Stimulated activated CD8-positive, alpha-beta memory T cell treated with anti-CD3 and anti-CD28 coated beads, Interleukin-15, amount 100 ng/mL, for 4 hours (primary cell): ENCODE data around the gene CASP10.
"Not testable (repeated sequence)": the region's sequence is repeated elsewhere in the genome, so short reads cannot be mapped to it uniquely, and the experiment has no call there.

ENCODE experiments used
- DNase-seq, 2 donors: peaks; one replicate each; pipeline ENCODE4 v3.0.0-alpha.2; 2020; ENCODE audit warnings: low read depth in 2 of 2

Gene CASP10

DNA sequence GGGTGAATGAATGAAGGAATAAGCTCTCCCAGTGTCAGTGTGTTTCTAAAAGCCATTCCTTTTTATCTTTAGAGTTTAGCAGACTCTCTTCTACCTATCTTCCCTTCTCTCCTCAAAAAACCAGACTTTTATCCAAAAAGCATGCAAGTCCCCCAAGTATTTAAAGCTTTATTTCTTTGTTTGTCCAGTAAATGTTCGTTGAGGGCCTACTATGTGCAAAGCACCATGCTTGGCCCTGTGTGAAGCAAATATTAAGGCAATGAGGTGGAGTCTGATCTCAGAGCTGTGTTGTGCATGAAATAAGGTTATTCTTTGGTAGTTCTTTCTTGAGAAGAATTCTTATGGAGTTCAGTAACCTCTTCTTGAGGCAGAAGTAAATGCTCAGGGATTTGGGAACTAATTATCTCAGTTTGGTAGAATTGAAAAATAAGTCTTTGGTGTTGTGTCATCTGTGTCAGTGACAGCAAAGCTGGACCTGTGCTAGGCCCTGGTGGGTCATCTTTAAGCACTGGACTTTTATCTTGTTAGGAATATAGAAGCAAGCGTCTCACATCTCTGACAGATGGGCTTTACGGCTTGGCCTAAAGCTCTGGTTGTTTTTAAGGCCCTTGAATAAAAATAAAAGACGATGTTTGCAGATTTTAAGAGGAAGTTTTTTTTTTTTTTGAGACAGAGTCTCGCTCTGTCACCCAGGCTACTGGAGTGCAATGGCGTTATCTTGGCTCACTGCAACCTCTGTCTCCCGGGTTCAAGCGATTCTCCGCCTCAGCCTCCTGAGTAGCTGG, 28.1 kb upstream of the CASP10 start:
- DNase-seq: no peak

DNA sequence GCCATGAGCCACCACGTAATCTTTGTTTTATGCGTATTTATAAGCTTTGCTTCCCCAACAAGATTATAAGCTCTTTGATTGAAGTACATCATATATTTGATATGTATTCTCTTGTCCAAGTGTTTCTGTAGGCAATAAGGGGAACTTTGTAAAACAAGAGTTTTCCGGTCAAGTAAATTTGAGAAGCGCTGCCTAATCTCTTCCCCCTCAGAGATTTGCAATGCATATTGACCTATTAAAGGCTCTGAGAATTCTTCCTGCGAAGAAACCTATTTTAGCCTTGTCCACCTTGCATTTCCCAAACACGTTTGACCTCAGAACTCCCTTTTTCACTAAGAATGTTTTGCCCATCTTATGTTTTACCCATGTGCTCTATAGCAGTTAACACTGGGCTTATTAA, 26.9 kb upstream of the CASP10 start:
- DNase-seq: no peak

DNA sequence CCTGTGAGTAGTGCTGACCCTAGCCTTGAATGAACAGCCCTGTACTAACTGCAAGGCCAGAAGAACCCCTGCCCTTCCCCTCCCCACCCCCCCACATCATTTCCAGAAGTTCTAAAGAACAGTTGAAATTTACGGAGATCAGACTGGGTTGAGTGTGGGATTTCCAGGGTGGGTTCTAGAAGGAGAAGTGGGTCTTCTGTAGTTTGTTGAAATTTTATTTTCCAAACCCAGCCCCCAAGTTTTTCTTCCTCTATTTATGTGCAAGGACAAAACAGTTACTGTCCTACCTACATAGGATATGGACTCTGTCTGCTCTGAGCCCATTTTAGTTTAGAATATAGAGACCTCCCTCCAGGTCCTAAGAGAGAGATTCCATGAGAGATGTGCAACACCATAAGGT, 26.3 kb upstream of the CASP10 start:
- no peak for DNase-seq

DNA sequence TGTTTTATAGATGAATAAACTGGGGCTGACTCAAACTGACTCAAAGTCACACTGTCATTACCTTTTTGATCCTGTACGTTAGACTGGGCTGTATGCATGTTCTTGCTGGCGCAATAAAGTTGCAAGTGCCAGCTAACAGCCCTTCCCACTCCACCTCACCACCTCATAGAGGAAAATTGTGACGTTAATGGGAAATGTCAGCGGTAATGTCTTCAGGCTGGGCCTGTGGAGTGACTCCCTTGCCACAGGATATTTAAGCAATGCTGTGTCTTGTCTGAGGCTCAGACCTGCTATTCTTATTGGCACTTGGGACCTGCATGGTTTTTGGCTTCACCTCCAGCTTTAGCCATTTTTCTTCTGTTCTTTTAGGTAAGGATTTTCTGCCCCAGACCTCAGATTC, 25.2 kb upstream of the CASP10 start:
- DNase-seq: no peak

DNA sequence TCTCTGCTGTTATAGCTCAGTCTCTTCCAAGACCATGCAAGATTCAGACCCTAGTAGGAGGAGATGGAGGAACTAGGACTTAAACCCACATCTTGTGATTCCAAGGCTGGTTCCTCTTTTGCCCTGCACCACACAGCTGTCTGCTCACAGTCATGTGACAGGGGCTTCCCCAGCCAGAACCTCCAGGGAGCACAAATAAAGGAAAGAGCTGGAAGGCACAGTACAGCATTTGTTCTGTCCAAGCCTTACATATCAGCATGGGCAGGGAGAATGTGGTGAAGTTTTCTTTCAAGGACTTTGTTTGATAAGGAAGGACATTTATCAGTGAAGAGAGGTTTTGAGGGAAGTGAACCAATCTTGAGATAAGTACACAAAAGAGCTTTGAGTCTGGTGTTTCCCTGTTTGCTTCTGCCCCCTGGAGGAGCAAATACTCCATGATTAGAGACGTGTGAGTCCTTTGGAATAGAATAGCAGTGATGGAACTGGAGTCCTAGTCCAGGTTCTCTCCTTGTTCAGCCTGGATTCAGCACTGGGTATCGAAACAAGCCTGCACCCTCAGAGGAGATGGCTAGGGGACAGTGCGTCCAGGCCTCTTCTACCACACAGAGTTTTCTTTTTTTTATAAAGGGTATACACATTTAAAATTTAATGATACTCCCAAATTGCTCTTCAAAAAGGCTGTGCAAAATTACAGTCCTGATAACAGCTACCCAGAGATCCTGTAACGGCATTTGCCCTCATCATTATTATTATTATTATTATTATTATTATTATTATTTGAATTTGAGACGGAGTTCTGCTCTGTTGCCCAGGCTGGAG, 24.6 kb upstream of the CASP10 start:
- DNase-seq: peak in 1 of 2 donors; percentile 32

DNA sequence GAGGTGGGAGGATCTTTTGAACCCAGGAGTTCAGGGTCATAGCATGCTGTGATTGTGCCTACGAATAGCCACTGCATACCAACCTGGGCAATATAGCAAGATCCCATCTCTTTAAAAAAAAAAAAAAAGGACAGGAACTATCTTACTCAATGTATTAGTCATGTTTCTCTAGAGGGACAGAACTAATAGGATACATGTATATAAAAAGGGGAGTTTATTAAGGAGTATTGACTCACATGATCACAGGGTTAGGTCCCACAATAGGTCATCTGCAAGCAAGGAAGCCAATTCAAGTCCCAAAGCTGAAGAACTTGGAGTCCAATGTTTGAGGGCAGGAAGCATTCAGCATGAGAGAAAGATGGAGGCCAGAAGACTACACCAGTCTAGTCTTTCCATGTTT, 18.8 kb upstream of the CASP10 start:
- DNase-seq: no peak

DNA sequence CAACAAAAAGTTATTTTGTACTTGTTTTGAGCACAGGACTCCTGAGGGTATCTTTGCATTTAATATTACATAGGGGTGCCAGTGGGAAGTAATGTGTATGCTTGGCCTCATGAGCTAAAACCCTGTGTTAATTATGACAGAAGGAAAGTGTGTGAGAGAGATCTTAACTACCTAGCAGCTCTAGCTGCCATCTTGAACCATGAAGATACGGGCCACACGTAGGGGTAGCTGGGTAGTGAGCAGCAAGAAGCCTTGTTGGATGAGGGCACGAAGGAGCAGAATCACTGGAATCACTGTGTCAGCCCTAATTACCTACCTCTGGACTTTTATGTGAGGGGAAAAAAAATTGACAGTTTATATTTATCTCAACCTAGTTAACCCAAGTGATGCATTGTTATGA, 15.4 kb upstream of the CASP10 start:
- no peak for DNase-seq

DNA sequence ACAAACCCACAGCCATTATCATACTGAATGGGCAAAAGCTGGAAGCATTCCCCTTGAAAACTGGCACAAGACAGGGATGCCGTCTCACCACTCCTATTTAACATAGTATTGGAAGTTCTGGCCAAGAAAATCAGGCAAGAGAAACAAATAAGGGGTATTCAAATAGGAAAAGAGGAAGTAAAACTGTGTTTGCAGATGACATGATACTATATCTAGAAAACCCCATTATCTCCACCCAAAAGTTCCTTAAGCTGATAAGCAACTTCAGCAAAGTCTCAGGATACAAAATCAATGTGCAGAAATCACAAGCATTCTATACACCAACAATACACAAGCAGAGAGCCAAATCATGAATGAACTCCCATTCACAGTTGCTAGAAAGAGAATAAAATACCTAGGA, 14.4 kb upstream of the CASP10 start:
- DNase-seq: not testable (repeated sequence)

DNA sequence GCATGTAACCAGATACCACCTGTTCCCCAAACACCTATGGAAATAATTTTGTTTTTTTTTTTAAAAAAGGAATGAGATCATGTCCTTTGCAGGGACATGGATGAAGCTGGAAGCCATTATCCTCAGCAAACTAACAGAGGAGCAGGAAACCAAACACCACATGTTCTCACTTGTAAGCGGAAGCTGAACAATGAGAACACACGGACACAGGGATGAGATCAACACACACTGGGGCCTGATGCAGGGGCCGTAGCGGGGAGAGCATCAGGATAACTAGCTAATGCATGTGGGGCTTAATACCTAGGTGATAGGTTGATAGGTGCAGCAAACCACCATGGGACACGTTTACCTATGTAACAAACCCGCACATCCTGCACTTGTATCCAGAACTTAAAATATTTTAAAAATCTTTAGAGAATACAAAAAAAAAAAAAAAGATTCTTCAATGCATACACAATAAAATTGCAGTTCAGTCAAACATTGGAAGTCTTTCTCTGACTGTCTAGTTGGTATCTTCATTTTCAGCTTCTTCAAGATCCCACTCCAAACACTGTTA, 11.6 kb upstream of the CASP10 start:
- no peak for DNase-seq

DNA sequence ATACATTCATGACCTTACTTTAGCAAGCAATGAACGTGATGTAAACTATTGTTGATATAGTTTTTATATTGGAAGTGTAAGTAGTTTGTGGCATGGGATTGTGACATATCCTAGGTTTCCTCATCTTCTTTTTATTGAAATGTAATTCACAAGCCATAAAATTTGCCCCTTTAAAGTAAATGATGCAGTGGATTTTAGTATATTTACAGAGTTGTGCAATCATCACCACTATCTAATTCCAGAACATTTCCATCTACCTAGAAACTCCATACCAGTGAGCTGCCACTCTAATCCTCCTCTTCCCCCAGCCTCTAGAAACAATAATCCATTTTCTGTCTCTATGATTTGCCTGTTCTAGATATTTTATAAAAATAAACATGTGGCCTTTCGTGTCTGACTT, 10.7 kb upstream of the CASP10 start:
- DNase-seq: no peak

DNA sequence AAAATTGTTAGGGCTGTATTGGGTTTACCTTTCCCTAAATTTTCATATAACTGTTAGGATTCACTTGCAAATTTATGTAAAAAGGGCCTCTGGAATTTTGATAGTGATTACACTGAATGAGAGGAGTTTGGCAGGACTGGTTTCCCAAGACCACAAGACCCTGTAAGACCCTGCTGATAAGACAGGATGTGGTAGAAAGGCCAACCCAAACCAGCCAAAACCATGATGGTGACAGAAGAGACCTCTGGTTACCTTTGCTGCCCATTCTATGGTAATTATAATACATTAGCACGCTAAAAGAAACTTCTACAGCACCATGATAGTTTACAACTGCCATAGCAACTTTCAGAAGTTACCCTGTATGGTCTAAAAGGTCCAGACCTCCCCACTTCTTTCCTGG, 8.3 kb upstream of the CASP10 start:
- no peak for DNase-seq

DNA sequence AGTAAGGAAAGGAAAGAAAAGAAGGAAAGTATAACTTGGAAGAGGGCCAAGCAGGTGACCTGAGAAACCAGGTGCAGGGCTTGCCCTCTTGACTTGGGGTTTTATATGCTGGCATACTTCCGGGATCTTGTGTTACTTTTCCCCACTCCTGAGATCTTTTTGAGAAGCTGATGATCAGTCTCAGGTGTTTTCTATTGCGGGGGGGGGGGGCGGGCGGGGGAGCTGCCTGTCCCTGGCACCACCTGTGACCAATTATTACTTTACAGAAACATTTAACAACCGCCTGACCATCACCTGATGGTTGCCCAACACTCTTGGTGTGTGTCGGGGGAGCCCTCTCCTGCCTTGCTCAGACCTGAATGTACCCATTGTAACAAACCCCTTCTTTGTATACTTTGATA, 6.9 kb upstream of the CASP10 start:
- no peak for DNase-seq

DNA sequence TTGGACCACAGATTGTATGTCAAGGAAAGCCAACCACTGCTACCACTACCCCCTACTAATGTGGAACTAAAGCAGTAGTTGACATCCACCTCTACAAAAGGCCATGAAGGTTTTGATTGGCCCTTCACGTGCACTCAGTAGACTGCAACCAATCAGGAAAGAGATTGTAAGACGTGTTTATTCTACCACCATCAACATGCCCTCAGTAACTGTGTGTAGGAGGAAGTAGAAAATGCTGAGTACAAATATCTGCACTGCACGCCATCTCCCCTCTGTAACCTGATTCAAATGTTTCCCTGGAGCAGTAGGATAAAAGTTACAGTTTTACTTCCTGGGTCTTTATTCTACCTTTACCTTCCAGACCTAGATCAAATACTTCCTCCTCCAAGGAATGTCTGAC, 2.9 kb upstream of the CASP10 start:
- DNase-seq: no peak

DNA sequence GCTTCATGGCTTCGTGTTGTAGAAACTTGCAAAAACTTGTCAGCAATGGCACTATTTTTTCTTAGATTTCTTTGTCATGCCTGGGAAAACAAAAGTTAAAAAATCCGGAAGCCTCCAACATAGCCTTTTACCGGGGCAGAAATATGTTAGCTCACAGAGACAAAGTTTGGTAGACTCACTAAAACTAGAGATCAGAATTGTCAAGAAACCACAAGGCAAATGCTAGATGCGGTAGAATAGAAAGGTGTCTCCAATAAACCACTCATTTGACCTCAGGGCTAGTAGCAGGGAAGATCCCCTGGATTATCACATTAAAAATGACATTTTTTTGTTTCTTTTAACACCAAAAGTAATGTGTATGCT, 405 bp downstream of the CASP10 start:
- DNase-seq: no peak

DNA sequence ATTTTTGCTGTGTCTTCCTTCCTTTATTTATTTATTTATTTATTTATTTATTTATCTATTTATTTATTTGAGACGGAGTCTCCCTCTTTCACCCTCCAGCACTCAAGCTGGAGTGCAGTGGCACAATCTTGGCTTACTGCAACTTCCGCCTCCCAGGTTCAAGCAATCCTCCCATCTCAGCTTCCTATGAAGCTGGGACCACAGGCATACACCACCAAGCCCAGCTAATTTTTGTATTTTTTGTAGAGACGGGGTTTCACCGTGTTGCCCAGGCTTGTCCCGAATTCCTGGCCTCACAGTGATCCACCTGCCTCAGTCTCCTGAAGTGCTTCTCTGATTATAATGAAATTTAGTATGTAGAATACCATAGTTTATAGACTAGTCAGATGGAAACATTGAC, 894 bp downstream of the CASP10 start:
- DNase-seq: not testable (repeated sequence)

DNA sequence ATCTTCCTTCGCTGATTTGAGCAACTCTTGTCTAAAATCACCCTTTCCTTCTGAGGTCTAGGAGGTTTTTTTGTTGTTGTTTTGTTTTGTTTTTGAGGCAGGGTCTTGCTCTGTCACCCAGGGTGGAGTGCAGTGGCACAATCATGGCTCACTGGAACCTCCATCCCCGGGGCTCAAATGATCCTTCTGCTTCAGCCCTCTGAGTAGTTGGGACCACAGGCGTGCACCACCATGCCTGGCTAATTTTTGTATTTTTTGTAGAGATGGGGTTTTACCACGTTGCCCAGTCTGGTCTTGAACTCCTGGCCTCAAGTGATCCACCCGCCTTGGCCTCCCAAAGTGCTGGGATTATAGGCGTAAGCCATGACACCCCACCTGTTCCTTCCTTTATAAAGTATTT, 1.3 kb downstream of the CASP10 start:
- DNase-seq: not testable (repeated sequence)

DNA sequence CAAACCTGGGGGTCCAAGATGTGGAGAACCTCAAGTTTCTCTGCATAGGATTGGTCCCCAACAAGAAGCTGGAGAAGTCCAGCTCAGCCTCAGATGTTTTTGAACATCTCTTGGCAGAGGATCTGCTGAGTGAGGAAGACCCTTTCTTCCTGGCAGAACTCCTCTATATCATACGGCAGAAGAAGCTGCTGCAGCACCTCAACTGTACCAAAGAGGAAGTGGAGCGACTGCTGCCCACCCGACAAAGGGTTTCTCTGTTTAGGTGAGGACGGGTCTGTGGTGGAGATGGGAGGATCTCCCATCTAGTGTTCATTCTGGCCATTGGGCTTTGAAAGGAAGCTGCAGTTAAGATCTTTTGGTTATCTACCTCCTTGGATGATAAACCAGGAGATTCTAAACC, 2.9 kb downstream of the CASP10 start:
- no peak for DNase-seq

DNA sequence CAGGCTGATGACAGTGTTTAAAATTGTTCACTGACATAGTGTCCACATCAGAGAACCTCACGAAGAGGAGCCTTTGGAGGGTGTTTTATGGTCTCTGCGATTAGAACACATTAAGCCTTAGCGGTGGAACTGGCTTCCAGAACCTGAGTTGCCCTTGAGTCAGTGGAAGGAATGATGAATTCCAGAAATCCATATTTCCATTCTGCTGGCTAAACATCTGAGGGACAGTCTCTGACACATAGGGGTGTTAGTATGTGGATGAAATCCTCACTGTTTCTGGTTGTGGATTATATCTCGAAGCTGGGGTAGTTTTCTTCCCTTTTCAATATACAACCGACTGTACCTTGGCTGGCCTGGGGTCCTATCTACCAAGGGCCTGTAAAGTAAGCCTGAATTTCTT, 4.0 kb downstream of the CASP10 start:
- DNase-seq: no peak

DNA sequence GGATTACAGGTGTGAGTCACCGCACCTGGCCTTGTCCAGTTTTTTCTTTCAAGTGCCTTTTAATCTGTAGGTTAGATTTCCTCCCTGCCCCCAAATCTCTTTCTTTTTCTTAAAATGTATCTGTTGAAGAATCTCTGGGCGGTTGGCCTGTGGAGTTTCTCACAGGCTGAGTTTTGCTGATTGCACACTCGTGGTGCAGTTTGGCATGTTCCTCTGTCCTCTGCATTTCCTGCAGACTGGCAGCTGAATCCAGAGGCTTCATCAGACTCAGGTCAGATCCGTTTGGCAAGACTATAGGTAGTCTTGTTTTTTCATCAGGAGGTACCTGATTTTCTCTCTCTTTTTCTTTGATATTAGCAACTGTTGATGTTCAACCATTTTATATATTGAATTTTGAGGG, 5.5 kb downstream of the CASP10 start:
- no peak for DNase-seq

DNA sequence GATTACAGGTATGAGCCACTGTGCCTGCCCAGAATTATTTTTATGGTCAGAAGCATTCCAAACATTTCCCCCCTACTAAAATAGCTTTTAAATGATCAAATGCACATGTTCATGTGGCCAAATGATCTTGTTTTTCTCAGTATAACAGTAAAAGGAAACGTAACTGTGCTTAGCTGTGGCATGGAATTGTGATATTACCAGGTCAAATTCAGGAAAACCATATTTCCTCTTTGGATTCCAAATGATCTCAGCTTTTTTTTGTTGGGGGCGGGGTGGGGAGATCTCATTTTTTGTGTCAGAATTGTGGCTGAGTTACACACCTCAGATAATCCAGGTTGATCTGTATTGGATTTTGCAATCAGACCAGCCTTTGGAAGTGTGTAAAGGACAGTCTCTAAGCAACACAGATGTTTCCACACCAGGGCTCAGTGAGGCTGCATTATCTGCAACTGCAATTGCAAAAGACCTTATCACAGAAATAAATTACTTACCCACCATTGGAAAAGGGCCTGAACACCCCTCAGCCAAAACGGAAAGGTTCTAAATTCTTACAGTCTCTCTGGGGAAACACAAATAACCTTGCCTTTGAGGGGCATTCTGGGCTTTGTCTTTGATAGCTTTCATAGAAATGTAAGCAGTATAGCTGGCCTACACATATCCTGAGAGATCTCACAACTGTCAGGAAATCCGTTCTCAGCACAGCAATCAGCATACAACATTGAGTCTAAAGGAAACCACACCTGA, 8.4 kb downstream of the CASP10 start:
- no peak for DNase-seq

DNA sequence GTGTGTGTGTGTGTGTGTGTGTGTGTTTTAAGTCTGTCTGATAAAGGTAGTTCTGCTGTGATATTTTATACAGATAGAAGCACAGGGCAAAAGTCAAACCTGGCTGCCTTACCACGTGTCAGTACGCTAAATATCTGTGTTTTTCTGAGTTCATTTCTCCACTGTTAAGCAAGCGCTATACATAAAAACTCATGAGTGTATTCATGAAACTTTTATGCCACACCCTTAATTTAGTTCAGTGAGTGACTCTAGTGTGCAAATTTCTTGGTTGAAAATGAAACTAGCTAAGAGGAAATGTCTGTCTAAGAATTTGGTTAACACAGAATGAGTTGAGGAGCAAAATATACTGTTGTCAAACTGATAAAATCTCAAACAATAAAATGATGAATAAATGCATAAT, 11.2 kb downstream of the CASP10 start:
- no peak for DNase-seq

DNA sequence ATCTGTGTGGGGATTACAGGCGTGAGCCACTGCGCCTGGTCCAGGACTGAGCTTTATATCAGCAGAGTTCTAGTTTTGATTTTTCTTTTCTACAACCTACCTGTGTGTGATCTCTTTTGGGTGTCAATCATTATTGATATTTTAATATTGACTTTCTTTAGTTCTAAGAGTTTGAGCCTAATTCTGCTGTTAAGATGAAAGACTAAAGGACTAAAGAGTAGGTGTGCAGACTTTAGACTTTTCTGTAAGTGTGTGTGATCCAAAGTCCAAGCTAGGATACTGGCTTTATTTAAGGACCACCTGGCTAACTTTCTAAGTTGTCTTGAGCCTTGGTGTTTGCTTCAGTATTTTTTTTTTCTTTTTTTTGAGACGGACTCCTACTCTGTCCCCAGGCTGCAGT, 12.4 kb downstream of the CASP10 start:
- no peak for DNase-seq
